Measurements from ENCODE around the gene RTL9. TPM values are rescaled to one million over a fixed set of nuclear protein-coding genes. Genes with fewer than 3 reads are reported as not detected.
A peak's percentile ranks its signal among the peaks of the same experiment; 100 is the strongest.

The RTL9 gene
- 0.23 and 0.29 TPM in 2 replicates for total RNA-seq (2014; rRNA removed)
- percentile 24 among the genes with signal in this experiment for Bru-seq, nascent RNA
- BruChase-seq, experiment 1, labeled RNA remaining after a 6-hour chase = percentile 26 among the genes with signal in this experiment
- BruChase-seq, experiment 2, labeled RNA remaining after a 2-hour chase = percentile 29 among the genes with signal in this experiment
- long read RNA-seq = 0 reads

DNA sequence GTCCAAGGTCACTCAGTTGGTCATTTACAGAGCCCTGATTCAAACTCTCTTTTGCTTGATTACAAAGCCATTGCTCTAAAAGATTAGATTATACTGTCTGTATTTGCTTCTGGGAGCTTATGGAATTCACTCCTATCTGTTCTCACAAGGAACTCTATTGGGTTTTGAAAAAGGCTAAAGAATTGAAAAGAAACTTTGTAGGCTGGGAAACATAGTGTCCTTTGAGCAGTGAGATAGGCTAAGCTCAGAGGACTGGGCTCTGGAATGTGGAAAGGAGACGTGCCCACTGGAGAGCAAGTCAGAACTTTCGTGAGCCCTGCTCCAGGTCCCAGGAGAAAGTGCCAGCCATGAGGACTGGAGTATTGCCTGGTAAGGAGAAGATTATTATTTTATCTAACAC is at the start of gene RTL9:
TSS of gene RTL9 (plus strand) at position 301 of the 400 bp plus-strand sequence. CDS start 91,770 bp downstream, outside the sequence.
- DNase-seq (no peak), ATAC-seq (no peak)
- H3K27me3 ChIP-seq (ENCODE audit: low read length) = no peaks in the 10 kb centered on the region
- H3K79me2 ChIP-seq (ENCODE audit: low read length) = no peaks in the 10 kb centered on the region
- H3K36me3 ChIP-seq (ENCODE audit: low read depth, low read length) = no peaks in the 10 kb centered on the region
- BruUV-seq (replicated peaks) = no TSS peak
- no peaks in the 10 kb centered on the region for H3F3A ChIP-seq (ENCODE audit: low read length, unreplicated experiment)
- POLR2A ChIA-PET (ENCODE audit: unreplicated experiment) = no interaction called here
- no peaks in the 10 kb centered on the region for H3K9me3 ChIP-seq (ENCODE audit: low read length)
- no peak within 1 kb of the TSS for H3K4me2 ChIP-seq (ENCODE audit: low read length)
- H4K20me1 ChIP-seq (ENCODE audit: low read length) = no peaks in the 10 kb centered on the region
- no peak for TF ChIP-seq EZH2 (IDR thresholded peaks at IDR 0.05; ENCODE audit: low read length, unreplicated experiment)
- TF ChIP-seq EZH2phosphoT487 (IDR thresholded peaks at IDR 0.05; ENCODE audit: borderline replicate concordance, low read length) = no peak
- no peak within 1 kb of the TSS for H2AFZ ChIP-seq (ENCODE audit: low read length)
- peaks cover 7% of the 10 kb centered on the region for H3K4me1 ChIP-seq (ENCODE audit: insufficient read depth, low read length)
- no peak within 1 kb of the TSS for H3K27ac ChIP-seq (ENCODE audit: low read length)
- H3K9me2 ChIP-seq (replicated peaks; ENCODE audit: low read length) = no peaks in the 10 kb centered on the region
- intact Hi-C loops (cut with micrococcal nuclease) = no loop called here
- no peak within 1 kb of the TSS for H3K4me3 ChIP-seq (ENCODE audit: low read length)
- CTCF ChIA-PET = interaction anchor here (0.6 kb wide), 1 partner anchor 72 kb away, joined by 3 read pairs; no protein-coding TSS in a partner anchor
- no peak within 1 kb of the TSS for H3K9ac ChIP-seq (ENCODE audit: low read length)

DNA sequence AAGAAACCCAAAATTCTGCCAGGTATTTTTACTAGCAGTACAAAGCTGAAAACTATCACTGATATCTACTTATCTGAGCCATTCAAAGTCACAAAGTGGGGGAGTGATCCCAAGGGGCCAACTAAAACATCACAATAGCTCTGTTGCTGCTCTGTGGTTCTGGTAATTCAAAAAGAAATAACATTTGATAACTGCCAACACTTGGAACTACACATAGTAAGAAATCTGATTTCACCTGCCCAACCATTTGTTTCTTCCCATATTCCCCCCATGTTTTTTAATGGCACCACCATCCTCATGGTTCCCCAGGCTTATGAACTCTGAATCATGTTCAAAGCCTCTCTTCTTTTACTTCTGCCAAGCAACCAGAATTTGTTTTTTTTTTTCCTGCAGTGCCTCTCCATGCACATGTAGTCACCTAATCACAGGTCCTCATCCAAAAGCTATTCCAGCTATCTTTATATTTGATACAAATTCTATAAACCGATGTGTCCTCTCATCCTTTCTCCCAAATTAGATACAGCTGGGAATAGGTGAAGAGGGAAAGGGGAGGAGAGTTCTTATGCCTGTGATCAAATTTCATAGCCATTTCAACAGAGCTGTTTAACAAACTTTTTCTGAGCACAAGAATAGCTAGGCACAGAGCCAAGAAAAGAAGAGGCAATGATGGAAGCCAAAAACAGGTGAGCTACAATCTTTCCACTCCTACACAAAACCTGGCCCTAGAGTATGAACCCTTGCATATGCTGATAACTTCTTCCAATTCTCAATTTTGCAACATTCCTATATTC is 48.5 kb upstream of the RTL9 start:
- Histone ChIP-seq H3K4me2 (ENCODE audit: low read length) (no peak overlapping the region), H2AFZ (ENCODE audit: low read length) (no peak overlapping the region), H3K9ac (ENCODE audit: low read length) (no peak overlapping the region), H3K4me3 (ENCODE audit: low read length) (no peak overlapping the region), H3F3A (ENCODE audit: low read length, unreplicated experiment) (no peaks in the 10 kb centered on the region), H3K27me3 (ENCODE audit: low read length) (no peaks in the 10 kb centered on the region), H4K20me1 (ENCODE audit: low read length) (peaks cover 20% of the 10 kb centered on the region; the same call in 1 of the 2 replicates), H3K36me3 (ENCODE audit: low read depth, low read length) (no peaks in the 10 kb centered on the region), H3K79me2 (ENCODE audit: low read length) (peaks cover 95% of the 10 kb centered on the region), H3K4me1 (ENCODE audit: insufficient read depth, low read length) (peaks cover 14% of the 10 kb centered on the region), H3K9me2 (replicated peaks; ENCODE audit: low read length) (no peaks in the 10 kb centered on the region), H3K9me3 (ENCODE audit: low read length) (no peaks in the 10 kb centered on the region), H3K27ac (ENCODE audit: low read length) (no peak overlapping the region)
- ChIA-PET CTCF (no interaction called here), POLR2A (ENCODE audit: unreplicated experiment) (interaction anchor here (0.5 kb wide), 1 partner anchor 100 kb away, joined by 3 read pairs; no protein-coding TSS in a partner anchor)
- ATAC-seq = no peak; the same call in 1 of the 2 replicates
- intact Hi-C loops (cut with micrococcal nuclease) = no loop called here
- peak; percentile 53 for DNase-seq
- TF ChIP-seq EZH2phosphoT487 (IDR thresholded peaks at IDR 0.05; ENCODE audit: borderline replicate concordance, low read length) (no peak), EZH2 (IDR thresholded peaks at IDR 0.05; ENCODE audit: low read length, unreplicated experiment) (no peak)
- TF ChIP-seq, protein P1, sequence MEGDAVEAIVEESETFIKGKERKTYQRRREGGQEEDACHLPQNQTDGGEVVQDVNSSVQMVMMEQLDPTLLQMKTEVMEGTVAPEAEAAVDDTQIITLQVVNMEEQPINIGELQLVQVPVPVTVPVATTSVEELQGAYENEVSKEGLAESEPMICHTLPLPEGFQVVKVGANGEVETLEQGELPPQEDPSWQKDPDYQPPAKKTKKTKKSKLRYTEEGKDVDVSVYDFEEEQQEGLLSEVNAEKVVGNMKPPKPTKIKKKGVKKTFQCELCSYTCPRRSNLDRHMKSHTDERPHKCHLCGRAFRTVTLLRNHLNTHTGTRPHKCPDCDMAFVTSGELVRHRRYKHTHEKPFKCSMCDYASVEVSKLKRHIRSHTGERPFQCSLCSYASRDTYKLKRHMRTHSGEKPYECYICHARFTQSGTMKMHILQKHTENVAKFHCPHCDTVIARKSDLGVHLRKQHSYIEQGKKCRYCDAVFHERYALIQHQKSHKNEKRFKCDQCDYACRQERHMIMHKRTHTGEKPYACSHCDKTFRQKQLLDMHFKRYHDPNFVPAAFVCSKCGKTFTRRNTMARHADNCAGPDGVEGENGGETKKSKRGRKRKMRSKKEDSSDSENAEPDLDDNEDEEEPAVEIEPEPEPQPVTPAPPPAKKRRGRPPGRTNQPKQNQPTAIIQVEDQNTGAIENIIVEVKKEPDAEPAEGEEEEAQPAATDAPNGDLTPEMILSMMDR (conservative IDR thresholded peaks at IDR 0.05; ENCODE audit: low read depth, low read length) = no peak
- BruUV-seq (replicated peaks) = no TSS peak

DNA sequence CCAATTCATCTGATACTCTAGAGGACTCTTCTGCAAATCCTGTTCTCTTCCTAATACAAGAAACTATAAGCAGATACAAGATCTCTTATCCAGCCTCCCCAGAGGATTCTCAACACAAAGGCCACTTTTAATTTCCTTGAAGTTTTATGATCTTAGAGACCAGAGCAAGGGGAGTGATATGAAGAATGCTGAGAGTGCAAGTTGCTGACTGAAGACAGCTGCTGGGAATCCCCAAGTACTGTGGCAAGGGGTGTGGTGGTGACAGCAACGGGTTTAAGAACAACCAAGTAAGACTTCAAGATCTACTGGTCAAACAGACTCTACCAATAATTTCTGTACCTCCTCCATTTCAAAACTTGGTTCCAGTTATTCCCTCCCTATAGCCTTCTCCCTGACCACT is 47.8 kb upstream of the RTL9 start:
- H3K4me2 ChIP-seq (ENCODE audit: low read length) = no peak overlapping the region
- no peaks in the 10 kb centered on the region for H3K9me3 ChIP-seq (ENCODE audit: low read length)
- peaks cover 26% of the 10 kb centered on the region for H4K20me1 ChIP-seq (ENCODE audit: low read length)
- no peak overlapping the region for H3K4me3 ChIP-seq (ENCODE audit: low read length)
- no TSS peak for BruUV-seq (replicated peaks)
- TF ChIP-seq, protein P1 (conservative IDR thresholded peaks at IDR 0.05; ENCODE audit: low read depth, low read length) = no peak
- TF ChIP-seq EZH2 (IDR thresholded peaks at IDR 0.05; ENCODE audit: low read length, unreplicated experiment) = no peak
- H3K9ac ChIP-seq (ENCODE audit: low read length) = no peak overlapping the region
- no peak overlapping the region for H3K27ac ChIP-seq (ENCODE audit: low read length)
- CTCF ChIA-PET = no interaction called here
- H3F3A ChIP-seq (ENCODE audit: low read length, unreplicated experiment) = no peaks in the 10 kb centered on the region
- ATAC-seq = no peak
- no peaks in the 10 kb centered on the region for H3K27me3 ChIP-seq (ENCODE audit: low read length)
- no peaks in the 10 kb centered on the region for H3K36me3 ChIP-seq (ENCODE audit: low read depth, low read length)
- H3K79me2 ChIP-seq (ENCODE audit: low read length) = peaks cover 97% of the 10 kb centered on the region
- intact Hi-C loops (cut with micrococcal nuclease) = no loop called here
- no peak for DNase-seq
- peaks cover 19% of the 10 kb centered on the region for H3K4me1 ChIP-seq (ENCODE audit: insufficient read depth, low read length)
- H3K9me2 ChIP-seq (replicated peaks; ENCODE audit: low read length) = no peaks in the 10 kb centered on the region
- no peak overlapping the region for H2AFZ ChIP-seq (ENCODE audit: low read length)
- POLR2A ChIA-PET (ENCODE audit: unreplicated experiment) = no interaction called here

All from PC-3 (cell line).